Esophagus muscularis mucosa (tissue), 4 donors: Measurements from ENCODE around the gene MDM2.

Experiments
- EP300 ChIP-seq: sonication (generic); formaldehyde crosslinking; IDR thresholded peaks from one replicate; pipeline ENCODE4 v1.6.1; 2017; ENCODE audit warnings: antibody characterized with exemption
- POLR2A ChIP-seq: fragments of 450-650 bp; IDR thresholded peaks from one replicate; pipeline ENCODE4 v1.6.1; 2017; ENCODE audit warnings: antibody characterized with exemption, moderate library complexity, mild to moderate bottlenecking, low read depth
- POLR2AphosphoS5 ChIP-seq, 2 donors: sonication (generic); formaldehyde crosslinking; IDR thresholded peaks; one replicate each; pipeline ENCODE4 v1.6.1; 2017; ENCODE audit warnings: antibody characterized with exemption in 2 of 2
- TF ChIP-seq, protein P1 (sequence below), 3 experiments: fragments of 200-600 bp in 2 of 3; fragments of 450-650 bp in 1 of 3; sonication (generic) in 2 of 3; IDR thresholded peaks; one replicate each; pipeline ENCODE4 v1.5.1; 2017 to 2019; ENCODE audit warnings: antibody characterized with exemption in 3 of 3, mild to moderate bottlenecking in 2 of 3, moderate library complexity in 1 of 3

DNA sequence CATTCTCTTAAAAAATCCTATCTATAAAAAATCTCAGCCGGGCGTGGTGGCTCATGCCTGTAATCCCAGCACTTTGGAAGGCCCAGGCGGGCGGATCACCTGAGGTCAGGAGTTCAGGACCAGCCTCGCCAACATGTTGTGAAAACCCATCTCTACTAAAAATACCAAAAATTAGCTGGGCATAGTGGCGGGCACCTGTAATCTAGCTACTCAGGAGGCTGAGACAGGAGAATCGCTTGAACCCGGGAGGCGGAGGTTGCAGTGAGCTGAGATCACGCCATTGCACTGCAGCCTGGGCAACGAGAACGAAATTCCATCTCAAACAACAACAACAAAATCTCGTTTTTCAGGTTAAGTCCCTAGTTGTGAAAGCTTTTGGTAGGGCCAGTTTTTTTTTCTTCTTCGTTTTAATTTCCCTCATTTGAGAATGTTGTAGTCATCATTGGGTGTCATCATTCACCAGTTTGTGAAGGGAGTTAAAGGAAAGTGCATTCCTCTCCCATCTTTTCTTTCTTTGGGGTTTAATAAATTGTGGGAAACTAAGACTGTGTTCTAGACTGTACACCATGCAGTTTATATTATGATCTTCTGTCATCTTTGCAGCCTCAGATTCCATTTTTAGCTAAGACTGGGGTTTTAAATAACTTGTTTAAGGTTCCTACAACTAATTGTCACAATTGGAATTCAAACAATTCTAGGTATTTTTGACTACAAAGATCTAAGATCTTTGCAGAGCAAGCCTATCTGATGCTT is 23.9 kb downstream of the MDM2 start:
- TF ChIP-seq, protein P1, sequence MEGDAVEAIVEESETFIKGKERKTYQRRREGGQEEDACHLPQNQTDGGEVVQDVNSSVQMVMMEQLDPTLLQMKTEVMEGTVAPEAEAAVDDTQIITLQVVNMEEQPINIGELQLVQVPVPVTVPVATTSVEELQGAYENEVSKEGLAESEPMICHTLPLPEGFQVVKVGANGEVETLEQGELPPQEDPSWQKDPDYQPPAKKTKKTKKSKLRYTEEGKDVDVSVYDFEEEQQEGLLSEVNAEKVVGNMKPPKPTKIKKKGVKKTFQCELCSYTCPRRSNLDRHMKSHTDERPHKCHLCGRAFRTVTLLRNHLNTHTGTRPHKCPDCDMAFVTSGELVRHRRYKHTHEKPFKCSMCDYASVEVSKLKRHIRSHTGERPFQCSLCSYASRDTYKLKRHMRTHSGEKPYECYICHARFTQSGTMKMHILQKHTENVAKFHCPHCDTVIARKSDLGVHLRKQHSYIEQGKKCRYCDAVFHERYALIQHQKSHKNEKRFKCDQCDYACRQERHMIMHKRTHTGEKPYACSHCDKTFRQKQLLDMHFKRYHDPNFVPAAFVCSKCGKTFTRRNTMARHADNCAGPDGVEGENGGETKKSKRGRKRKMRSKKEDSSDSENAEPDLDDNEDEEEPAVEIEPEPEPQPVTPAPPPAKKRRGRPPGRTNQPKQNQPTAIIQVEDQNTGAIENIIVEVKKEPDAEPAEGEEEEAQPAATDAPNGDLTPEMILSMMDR (IDR thresholded peaks at IDR 0.05), result no peak
- TF ChIP-seq POLR2A (no peak), POLR2AphosphoS5 (IDR thresholded peaks at IDR 0.05) (no peak), EP300 (no peak)
